ENCODE measurements around the gene DNAH14.

- TF ChIP-seq, protein P1, sequence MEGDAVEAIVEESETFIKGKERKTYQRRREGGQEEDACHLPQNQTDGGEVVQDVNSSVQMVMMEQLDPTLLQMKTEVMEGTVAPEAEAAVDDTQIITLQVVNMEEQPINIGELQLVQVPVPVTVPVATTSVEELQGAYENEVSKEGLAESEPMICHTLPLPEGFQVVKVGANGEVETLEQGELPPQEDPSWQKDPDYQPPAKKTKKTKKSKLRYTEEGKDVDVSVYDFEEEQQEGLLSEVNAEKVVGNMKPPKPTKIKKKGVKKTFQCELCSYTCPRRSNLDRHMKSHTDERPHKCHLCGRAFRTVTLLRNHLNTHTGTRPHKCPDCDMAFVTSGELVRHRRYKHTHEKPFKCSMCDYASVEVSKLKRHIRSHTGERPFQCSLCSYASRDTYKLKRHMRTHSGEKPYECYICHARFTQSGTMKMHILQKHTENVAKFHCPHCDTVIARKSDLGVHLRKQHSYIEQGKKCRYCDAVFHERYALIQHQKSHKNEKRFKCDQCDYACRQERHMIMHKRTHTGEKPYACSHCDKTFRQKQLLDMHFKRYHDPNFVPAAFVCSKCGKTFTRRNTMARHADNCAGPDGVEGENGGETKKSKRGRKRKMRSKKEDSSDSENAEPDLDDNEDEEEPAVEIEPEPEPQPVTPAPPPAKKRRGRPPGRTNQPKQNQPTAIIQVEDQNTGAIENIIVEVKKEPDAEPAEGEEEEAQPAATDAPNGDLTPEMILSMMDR (IDR thresholded peaks at IDR 0.05 in 2 of 3, conservative IDR thresholded peaks at IDR 0.05 in 1 of 3; ENCODE audit: control insufficient read depth in 2 of 3, extremely low read depth in 1 of 3, insufficient read depth in 1 of 3, low read depth in 3 of 3, low read length in 3 of 3), result no peak
- TF ChIP-seq HCFC1 (IDR thresholded peaks at IDR 0.05; ENCODE audit: low read length), result no peak
- no peak for TF ChIP-seq PML (IDR thresholded peaks at IDR 0.05; ENCODE audit: low read length)
- TF ChIP-seq YBX1 (IDR thresholded peaks at IDR 0.05), result no peak
These were observed 330.1 kb downstream of the DNAH14 start for GRCh38 chr1:225259542-225259941.

Data from GM12878 (cell line).